GM18517 (cell line): ENCODE results near the gene ARL5C.

ENCODE experiments used
- ATAC-seq: cut with Tn5 transposase; IDR thresholded peaks from one replicate; pipeline ENCODE4 v1.9.1; 2021; ENCODE audit warnings: mild to moderate bottlenecking, moderate library complexity; ENCODE audit not compliant: unreplicated experiment

The ARL5C gene

DNA sequence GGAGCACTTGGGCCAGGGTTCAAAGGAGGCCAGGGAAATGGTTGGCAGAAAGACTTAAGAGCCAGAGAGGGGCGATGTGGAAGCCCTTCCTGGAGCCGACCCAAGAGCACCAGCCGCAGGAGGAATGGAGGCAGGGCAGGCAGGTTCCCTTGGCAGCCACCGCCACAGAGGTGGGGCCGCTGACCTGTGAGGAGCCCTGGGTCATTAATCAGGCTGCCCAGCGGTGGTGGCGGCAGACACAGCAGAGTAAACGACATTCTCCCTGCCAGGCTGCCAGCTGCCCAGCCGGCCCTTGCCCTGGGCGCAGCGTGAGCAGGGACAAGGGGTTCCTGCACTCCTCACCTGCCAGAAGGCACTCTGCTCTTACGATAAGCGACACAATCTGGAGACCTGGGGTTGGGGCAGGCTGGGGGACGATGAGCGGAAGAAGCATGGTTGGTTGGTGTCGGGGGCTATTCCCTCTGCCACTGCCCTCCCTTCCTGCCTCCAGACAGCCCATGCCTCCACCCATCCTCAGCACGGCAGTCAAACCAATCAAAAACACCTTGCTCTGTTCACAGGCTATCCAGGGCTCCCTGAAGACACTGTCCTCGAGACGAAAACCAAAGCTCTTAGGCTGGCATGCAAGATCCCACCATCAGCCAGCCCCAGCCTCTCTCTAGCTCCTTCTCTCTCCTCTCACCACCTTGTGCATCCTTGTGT, 55.4 kb downstream of the ARL5C start:
- no peak for ATAC-seq

DNA sequence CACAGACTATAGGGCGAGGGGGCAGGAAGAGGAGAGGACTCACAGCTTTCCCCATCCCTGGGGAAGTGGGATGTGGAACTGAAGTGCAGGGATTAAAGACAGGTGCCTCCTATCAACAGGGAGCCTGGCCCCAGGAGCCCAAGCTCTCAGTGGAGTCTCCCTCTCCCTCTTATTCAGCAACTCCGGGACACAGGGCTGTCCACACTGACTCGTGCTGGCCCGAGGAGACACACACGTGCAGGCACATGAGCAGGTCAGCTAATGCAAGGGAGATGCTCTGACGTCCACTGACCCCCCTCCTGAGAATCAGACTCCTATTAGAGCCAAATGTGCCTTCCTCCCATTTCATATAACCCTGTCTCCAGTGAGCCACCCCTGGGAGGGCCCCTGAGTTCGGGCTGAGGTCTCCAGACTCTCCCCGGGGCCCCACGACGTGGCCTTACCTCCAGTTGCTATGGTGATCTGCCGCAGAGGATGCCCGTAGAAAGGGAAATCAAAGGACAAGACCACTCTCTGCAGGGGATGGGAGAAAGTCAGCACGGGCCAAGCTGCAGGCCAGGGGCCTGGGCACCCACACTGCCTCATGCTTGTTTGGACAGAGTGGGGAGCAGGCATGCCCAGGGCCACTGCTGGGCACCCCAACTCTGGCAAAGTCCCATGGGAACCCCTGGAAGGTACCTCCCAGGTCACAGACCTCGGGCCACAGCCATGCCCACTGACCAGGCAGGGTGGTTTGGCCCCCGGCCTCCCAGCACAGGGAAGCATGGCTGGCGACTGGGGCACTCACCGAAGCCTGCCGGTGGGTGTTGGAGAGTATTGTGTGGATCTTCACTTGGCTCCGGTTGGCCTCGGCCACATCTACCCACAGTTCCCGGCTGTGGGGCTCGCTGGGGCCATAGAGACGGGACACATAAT, 57.2 kb downstream of the ARL5C start:
- no peak for ATAC-seq

DNA sequence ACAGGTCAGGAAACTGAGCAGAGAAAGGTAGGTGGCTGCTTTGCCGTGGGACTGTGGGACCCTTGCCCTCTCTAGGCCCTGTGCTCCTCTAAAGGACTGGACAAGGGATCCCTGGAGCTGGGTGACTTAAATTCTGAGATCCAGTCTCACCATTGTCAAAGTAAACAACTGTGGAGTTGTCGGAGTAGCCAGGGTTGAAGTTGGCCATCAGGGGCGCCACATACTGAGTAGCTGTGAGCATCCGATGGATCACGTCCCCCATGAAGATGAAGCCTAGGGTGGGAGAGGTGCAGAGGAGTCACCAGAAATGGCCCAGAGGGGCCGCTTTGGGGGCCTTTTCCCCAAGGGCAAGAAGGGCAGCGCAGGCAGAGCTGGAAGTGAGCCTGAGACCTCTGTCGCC, 58.0 kb downstream of the ARL5C start:
- ATAC-seq: no peak

DNA sequence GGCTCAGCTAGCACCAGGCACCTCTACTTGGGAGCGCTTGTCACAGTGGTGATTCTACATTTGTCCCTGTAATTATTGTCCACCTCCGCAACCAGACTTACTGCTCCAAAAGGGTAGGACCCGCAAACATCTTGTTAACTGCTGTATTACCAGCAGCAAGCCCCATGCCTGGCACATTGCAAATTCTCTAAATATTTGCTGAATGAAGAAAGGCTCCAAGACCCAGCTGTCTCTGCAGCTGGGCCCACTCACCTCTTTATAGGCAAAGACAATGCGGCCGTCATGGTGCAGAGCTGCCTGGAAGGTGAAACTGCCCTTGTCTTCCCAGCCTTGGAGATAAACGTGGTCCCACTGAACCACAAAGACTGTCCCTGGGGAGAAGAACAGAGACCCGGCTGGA, 58.8 kb downstream of the ARL5C start:
- no peak for ATAC-seq
